ENCODE results near the gene MYO1E.

Gene MYO1E

GRCh38 chr15:59329570-59330350 lies 42.9 kb downstream of the MYO1E start:
- ATAC-seq: peak; percentile 88
- TF ChIP-seq, protein P1, sequence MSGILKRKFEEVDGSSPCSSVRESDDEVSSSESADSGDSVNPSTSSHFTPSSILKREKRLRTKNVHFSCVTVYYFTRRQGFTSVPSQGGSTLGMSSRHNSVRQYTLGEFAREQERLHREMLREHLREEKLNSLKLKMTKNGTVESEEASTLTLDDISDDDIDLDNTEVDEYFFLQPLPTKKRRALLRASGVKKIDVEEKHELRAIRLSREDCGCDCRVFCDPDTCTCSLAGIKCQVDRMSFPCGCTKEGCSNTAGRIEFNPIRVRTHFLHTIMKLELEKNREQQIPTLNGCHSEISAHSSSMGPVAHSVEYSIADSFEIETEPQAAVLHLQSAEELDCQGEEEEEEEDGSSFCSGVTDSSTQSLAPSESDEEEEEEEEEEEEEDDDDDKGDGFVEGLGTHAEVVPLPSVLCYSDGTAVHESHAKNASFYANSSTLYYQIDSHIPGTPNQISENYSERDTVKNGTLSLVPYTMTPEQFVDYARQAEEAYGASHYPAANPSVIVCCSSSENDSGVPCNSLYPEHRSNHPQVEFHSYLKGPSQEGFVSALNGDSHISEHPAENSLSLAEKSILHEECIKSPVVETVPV (CRISPR knock-in tag; IDR thresholded peaks at IDR 0.05): no peak
- TF ChIP-seq ISL1 (CRISPR knock-in tag; IDR thresholded peaks at IDR 0.05) (0 out of 2 replicates have a peak, but pooled peaks have one; percentile 17), TOX (CRISPR knock-in tag; IDR thresholded peaks at IDR 0.05; ENCODE audit: borderline replicate concordance) (peak; percentile 52; the same call in 1 of the 2 replicates), GLIS3 (CRISPR knock-in tag; IDR thresholded peaks at IDR 0.05) (no peak), CREB5 (CRISPR knock-in tag; IDR thresholded peaks at IDR 0.05; ENCODE audit: low read depth) (no peak), ZFP30 (CRISPR knock-in tag; IDR thresholded peaks at IDR 0.05) (no peak)

- no peak for ATAC-seq
- TF ChIP-seq ESRRG (CRISPR knock-in tag; IDR thresholded peaks at IDR 0.05) (no peak), PPARA (CRISPR knock-in tag; IDR thresholded peaks at IDR 0.05; ENCODE audit: borderline replicate concordance) (no peak), ZFP30 (CRISPR knock-in tag; IDR thresholded peaks at IDR 0.05) (no peak), SNAI2 (CRISPR knock-in tag; IDR thresholded peaks at IDR 0.05) (no peak), TCF4 (CRISPR knock-in tag; IDR thresholded peaks at IDR 0.05; ENCODE audit: borderline replicate concordance) (no peak), OSR1 (CRISPR knock-in tag; IDR thresholded peaks at IDR 0.05) (no peak), ZNF565 (CRISPR knock-in tag; conservative IDR thresholded peaks at IDR 0.05; ENCODE audit: low read depth) (no peak), CREB5 (CRISPR knock-in tag; IDR thresholded peaks at IDR 0.05; ENCODE audit: low read depth) (no peak), ISL1 (CRISPR knock-in tag; IDR thresholded peaks at IDR 0.05) (no peak), ZNF8 (CRISPR knock-in tag; IDR thresholded peaks at IDR 0.05) (no peak), ZNF70 (CRISPR knock-in tag; IDR thresholded peaks at IDR 0.05) (no peak), CSDC2 (CRISPR knock-in tag; IDR thresholded peaks at IDR 0.05) (no peak), BACH2 (CRISPR knock-in tag; IDR thresholded peaks at IDR 0.05; ENCODE audit: borderline replicate concordance) (no peak), ZFP3 (CRISPR knock-in tag; IDR thresholded peaks at IDR 0.05) (no peak), POU6F1 (CRISPR knock-in tag; IDR thresholded peaks at IDR 0.05; ENCODE audit: borderline replicate concordance, low read depth) (no peak)
- TF ChIP-seq, protein P2, sequence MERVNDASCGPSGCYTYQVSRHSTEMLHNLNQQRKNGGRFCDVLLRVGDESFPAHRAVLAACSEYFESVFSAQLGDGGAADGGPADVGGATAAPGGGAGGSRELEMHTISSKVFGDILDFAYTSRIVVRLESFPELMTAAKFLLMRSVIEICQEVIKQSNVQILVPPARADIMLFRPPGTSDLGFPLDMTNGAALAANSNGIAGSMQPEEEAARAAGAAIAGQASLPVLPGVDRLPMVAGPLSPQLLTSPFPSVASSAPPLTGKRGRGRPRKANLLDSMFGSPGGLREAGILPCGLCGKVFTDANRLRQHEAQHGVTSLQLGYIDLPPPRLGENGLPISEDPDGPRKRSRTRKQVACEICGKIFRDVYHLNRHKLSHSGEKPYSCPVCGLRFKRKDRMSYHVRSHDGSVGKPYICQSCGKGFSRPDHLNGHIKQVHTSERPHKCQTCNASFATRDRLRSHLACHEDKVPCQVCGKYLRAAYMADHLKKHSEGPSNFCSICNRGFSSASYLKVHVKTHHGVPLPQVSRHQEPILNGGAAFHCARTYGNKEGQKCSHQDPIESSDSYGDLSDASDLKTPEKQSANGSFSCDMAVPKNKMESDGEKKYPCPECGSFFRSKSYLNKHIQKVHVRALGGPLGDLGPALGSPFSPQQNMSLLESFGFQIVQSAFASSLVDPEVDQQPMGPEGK (CRISPR knock-in tag; IDR thresholded peaks at IDR 0.05; ENCODE audit: borderline replicate concordance): no peak
- TF ChIP-seq, protein P1 (CRISPR knock-in tag; IDR thresholded peaks at IDR 0.05): no peak
- TF ChIP-seq, protein P3, sequence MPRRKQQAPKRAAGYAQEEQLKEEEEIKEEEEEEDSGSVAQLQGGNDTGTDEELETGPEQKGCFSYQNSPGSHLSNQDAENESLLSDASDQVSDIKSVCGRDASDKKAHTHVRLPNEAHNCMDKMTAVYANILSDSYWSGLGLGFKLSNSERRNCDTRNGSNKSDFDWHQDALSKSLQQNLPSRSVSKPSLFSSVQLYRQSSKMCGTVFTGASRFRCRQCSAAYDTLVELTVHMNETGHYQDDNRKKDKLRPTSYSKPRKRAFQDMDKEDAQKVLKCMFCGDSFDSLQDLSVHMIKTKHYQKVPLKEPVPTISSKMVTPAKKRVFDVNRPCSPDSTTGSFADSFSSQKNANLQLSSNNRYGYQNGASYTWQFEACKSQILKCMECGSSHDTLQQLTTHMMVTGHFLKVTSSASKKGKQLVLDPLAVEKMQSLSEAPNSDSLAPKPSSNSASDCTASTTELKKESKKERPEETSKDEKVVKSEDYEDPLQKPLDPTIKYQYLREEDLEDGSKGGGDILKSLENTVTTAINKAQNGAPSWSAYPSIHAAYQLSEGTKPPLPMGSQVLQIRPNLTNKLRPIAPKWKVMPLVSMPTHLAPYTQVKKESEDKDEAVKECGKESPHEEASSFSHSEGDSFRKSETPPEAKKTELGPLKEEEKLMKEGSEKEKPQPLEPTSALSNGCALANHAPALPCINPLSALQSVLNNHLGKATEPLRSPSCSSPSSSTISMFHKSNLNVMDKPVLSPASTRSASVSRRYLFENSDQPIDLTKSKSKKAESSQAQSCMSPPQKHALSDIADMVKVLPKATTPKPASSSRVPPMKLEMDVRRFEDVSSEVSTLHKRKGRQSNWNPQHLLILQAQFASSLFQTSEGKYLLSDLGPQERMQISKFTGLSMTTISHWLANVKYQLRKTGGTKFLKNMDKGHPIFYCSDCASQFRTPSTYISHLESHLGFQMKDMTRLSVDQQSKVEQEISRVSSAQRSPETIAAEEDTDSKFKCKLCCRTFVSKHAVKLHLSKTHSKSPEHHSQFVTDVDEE (CRISPR knock-in tag; IDR thresholded peaks at IDR 0.05): no peak
Observed at GRCh38 chr15:59329091-59329490, 43.6 kb downstream of the MYO1E start.
